ENCODE data around the gene KIAA1755. TPM values are rescaled to one million over a fixed set of nuclear protein-coding genes. Genes with fewer than 3 reads are reported as not detected.

KIAA1755 gene
- polyA plus RNA-seq, 12 donors, result 7.1 to 15.1 (median 9.4) TPM; not detected in 1

- no peak for DNase-seq
These were observed 93.1 kb downstream of the KIAA1755 start for GRCh38 chr20:38167328-38167850.

- DNase-seq, result no peak
These were observed 93.8 kb downstream of the KIAA1755 start for GRCh38 chr20:38166703-38167233.

- no peak for DNase-seq
These were observed 94.4 kb downstream of the KIAA1755 start for GRCh38 chr20:38165966-38166702.

DNA sequence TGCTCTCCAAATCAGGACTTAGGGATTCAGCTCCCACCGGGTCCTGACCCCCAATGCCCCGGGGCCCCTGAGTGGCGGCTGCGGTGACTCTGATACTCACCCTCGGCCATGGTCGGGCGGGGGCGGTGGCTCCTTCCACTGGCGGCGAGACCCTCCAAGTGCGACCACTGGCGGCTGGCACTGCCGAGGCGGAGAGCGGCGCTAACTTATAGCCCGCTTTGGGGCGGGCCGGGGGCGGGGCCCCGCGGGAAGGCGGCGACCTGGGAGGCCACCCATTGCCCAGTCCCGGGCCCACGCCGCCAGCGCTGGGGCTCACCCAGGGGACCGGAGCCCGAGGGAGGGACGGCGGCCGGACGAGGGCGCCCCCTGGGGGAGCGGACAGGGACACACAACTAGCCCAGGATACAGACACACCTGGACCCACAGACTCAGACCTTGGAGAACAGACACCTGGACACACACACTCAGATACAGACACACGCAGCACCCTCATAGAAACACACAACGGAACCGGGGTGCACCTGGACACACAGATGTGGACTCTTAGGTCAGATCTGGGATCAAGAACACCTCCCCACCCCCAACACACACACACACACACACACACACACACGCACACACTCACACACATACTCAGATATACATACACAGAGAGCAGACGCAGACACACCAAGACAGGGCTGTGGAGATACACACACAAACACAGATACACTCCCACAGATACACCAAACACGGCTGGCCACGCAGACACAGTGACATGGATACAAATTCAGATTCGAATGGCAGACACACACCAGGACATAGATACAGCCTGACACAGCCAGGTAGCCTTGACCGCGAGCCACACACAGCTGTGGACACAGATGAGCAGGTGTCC is 95.2 kb downstream of the KIAA1755 start, which contains the start of gene TGM2:
TGM2 (minus strand) TSS at position 182 of the 877 bp plus-strand sequence; CDS start at position 110, 72 bp downstream.
- no peak for DNase-seq

DNA sequence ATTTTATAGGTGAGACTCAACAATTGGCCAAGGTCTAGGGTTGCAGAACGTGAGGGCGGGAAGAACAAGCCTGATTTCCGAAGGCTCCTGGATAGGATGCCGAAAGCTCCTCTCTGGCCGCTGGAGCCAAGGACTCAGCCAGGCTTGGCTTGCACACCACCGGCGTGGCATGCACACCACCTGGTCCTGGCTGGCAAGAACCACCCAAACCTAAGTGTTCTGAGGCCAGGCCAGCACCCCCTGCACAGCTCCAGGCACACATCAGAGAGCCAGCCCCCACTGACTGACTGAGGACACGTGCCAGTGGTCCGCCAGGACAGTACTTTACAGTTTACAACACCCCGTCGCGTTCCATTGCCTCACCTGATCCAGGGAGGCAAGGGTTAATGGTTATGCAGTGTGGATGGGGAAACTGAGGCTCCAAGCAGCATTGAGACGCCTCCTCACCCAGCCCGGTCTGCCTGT is 95.9 kb downstream of the KIAA1755 start:
- DNase-seq, result no peak

GRCh38 chr20:38164069-38164468 is 96.5 kb downstream of the KIAA1755 start:
- no peak for DNase-seq

DNA sequence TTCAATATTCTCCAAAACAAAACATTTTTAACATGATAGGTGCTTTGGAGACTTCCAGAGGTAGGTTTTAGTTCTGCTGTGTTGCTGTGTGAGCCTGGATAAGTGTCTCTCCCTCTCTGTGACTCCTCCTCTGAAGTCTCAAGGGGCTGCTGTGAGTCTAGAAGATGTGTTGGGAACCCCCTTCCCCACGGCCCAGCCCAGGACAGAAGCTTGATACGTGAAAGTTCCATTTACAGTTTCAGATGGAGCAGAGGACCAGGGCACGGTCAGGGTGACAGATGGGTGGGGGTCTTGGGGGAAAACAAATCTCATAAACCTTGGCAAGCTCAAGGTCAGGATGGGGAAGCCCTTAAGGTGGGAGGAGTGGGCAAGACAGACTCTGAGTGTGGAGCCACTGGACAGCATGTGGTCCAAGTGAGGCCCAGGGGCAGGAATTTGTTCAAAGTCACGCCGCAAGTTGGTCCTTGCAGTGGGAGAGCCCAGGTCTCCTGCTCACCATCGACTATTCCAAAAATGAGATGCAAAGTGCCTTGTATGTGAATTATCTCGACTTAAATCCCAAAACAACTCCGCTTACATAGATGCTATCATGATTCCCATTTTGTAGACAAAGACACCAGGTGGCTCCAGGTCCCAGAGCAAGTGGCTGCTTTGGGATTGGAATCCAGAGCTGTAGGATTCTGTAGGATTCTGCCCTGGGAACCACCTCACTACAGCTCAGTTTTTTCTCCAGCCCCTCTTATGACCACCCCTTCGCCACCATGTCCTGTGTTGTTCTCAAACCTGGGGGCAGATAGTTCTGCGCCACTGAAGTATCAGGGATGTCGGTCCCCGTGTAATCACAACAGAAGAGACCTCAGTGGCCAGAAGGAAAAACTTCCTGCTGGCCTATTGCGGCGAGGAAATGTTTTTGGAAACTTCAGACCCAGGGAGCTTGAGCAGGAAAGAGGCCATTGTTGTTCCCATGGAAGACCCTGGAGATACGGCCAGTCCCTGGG is 97.4 kb downstream of the KIAA1755 start:
- DNase-seq, result no peak

DNA sequence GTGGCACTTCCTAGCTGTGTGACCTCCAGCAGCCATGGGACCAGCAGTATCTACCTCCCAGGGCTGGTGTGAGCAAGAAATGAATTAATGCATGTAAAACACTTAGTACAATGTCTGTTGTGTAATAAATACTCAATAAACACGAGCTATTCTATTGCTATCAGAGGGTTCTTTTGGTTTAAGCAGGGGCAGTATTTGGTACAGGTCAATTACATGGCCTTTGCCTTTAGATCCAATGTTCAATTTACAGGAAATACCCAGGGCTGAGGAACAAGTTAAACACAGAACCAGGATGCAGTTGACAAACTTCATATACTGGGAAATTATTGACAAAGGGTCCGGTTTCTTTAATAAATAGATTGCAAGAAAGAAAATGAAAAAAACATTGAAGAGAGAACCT is 98.4 kb downstream of the KIAA1755 start:
- DNase-seq, result no peak

DNA sequence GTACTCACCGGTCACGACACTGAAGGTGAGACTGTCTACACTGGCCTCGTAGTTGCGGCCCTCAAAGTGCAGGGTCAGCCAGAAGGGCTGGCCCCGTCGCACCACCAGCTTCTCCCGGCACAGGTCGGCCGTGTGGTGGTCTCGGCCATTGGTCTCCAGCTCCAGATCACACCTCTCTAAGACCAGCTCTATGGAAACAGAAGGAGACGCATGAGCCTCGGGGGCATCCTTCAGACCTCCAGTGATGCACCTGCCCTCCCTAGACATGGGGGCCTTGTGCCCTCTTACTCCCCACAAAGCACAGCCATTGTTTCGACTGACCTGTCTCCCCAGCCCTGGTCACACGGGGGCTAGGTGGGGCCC is 99.1 kb downstream of the KIAA1755 start:
- DNase-seq, result no peak

Other genes starting within 250 kb of the KIAA1755 start
- 10 to 100 TPM in 11 of 12 donors, not detected in 1; 11.7 to 22.0 (median 17.1) TPM for gene TTI1, start 227.3 kb downstream of the KIAA1755 start, polyA plus RNA-seq (ENCODE audit: insufficient read length in 12 of 12)
- 10 to 100 TPM in 11 of 12 donors, not detected in 1; 20.2 to 34.2 (median 28.1) TPM for gene RPRD1B, start 227.0 kb downstream of the KIAA1755 start, polyA plus RNA-seq (ENCODE audit: insufficient read length in 12 of 12)
- gene TGM2, start 95.5 kb downstream of the KIAA1755 start, polyA plus RNA-seq (ENCODE audit: insufficient read length in 12 of 12), result 10 to 100 TPM in 10 of 12 donors, 1 to 10 TPM in 1, not detected in 1; 9.5 to 71.6 (median 12.8) TPM
- gene BPI, start 43.4 kb upstream of the KIAA1755 start, polyA plus RNA-seq (ENCODE audit: insufficient read length in 12 of 12), result 1 to 10 TPM in 2 of 12 donors, under 1 TPM in 7, not detected in 3; 0.44 to 5.8 (median 0.53) TPM
- under 1 TPM in 2 of 12 donors, not detected in 10; 0.07 to 0.30 TPM for gene LBP, start 85.7 kb upstream of the KIAA1755 start, polyA plus RNA-seq (ENCODE audit: insufficient read length in 12 of 12)
- gene SNHG17, start 174.6 kb upstream of the KIAA1755 start, polyA plus RNA-seq (ENCODE audit: insufficient read length in 12 of 12), result 10 to 100 TPM in 11 of 12 donors, not detected in 1; 15.2 to 57.1 (median 18.3) TPM
- gene RALGAPB, start 212.1 kb upstream of the KIAA1755 start, polyA plus RNA-seq (ENCODE audit: insufficient read length in 12 of 12), result 10 to 100 TPM in 11 of 12 donors, not detected in 1; 17.4 to 27.9 (median 22.1) TPM

Measured in muscle of arm (tissue), 12 donors.